Left renal pelvis (tissue), 4 donors: ENCODE data around the gene CFAP57. TPM values are rescaled to one million over a fixed set of nuclear protein-coding genes. Genes with fewer than 3 reads are reported as not detected.

Source experiments
- DNase-seq, 4 donors: peaks; one replicate each; pipeline ENCODE4 v3.0.0-alpha.2; 2013; ENCODE audit warnings: low read depth in 4 of 4, low spot score in 3 of 4
- polyA plus RNA-seq, 4 donors: library from polyadenylated mRNA; unstranded; fragments of 120-200 nt; gene quantifications; one replicate each; pipeline ENCODE4 v1.2.1, GENCODE V29; 2013; ENCODE audit not compliant: insufficient read length in 4 of 4

The CFAP57 gene
- polyA plus RNA-seq, 4 donors, result 0.29 to 4.1 (median 3.9) TPM

DNA sequence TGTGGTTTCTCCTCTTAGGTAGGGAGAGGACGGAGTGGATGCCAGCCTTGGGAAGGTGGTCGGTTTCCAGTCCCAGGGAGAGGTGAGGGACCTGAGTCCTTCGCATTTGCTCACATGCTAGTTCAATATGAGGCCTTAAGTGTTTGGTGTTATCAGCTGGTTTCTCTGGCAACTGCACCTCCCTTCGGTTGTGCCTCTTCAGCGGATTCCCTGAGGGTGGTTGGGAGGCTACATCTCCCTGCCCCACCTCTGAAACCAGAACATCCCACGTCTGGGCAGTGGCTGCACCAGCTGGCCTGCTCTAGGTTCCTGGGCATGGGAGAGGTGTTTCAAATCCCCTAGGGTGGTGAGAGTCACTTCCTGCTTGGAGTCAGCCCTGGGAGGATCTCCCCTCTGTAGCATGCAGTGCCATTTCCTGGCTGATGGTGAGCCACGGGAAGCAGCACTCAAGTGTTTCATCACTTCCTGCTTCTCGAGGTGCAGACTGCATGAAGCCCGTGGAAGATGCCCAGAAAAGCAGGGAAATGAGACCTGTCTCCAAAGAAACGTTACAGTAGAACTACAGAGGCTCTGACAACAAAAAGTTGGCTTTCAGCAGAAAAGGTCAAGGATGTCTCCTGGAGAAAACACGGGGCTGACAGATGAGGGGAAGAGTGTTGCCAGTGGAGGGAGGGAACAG is 102.1 kb downstream of the CFAP57 start:
- no peak for DNase-seq

DNA sequence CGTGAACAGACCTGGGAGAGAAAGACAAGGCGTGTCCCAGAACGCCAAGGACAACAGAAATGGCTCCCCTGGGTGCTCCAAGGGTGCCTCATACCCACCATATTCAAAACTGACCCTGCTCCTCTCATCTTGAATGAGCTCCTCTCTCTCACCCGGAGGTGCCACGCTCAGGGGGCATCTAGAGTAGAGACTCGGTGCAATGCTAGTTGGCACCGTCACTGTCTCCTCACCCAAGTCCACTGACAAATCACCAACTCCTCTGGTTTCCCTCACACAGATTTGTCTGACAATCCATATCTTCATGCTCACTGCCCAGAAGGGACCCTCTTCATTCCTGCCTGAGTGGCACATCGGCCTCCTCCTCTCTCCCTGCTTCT is 102.7 kb downstream of the CFAP57 start:
- no peak for DNase-seq

DNA sequence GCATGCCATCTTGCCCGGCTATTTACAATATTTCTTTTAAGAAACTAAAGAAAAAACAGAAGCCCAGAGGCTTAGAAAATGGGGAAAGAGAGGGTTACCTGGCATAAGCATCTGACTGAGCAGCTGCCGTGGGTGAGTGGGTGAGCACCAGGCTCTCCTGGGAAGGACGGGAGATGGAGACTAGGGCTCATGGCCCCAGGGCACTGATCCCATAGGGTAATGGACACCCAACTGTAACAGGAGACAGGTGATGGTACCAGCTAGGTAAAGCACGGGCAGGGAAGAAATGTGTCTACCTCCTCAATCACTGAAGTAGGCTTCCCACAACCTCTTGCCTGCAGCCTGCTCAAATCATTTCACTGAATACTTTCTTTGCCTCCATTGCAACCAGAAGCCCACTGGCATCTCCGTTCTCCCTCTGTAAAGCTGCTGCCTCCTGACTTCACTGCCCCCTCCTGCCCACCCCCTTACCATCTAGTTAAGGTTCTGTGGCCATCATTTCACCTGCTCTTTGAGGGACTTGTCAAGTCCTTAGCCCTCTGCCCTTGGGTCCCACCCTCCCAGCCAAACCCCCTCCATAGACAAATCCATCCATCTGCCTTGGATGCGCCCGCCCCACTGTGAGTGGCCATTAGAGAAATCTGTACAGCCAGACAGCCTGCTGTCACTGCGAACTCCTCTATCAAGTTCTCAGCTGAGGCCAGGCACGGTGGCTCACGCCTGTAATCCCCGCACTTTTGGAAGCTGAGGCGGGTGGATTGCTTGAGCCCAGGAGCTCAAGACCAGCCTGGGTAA is 103.9 kb downstream of the CFAP57 start:
- DNase-seq, result no peak

DNA sequence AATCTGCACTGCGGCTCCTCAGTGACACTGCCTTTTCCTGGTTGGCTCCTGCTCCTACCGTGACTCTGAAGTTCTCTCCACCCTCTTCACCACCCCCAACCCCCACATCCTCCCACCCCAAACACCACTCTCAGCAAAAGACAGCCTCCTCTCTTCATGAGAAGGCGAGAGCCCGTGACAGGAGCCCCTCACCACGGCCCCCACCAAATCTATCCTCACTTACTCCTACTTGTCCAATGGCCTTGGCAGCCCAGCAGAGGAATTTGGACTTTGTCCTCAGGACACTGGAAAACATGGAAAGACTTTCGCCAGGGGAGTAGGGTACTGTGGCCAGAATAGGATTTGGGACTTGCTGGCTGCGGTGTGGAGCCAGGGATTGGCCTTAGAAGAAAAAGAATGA is 104.5 kb downstream of the CFAP57 start:
- DNase-seq, result no peak

DNA sequence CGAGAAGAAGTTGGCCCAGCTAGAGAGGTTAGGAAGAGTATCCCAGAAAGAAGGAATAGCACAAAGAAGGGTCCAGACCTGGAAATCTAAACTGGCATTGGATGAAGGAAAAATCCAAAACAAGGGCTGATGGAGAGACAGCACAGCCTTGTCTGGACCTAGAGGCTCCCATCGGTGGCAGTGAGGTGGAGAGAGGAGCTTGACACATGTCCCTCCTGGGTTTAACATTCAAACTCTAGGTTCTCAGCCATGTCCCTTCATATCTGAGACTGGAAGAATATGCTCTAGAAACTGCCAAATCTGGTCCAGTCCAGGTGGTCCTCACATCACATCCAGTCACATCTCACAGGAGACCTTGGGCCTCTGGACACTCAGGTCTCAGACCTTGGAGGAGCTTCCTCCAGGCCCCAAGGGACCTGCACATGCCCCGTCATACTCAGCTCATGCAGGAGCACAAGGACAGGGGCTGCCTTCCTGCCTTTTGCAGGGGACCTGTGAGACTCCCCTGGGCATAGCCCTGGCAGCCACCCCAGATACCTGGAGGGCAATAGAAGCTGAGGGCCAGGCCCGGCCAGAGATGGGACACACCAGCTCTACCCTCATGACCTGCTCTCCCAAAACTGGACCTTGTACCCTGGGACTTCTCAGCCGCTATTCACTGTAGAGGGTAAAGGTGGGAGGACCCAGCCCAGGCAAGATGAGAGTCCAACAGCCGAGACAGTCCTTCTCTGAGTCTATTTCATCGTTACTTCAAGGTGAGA is 105.2 kb downstream of the CFAP57 start:
- no peak for DNase-seq

DNA sequence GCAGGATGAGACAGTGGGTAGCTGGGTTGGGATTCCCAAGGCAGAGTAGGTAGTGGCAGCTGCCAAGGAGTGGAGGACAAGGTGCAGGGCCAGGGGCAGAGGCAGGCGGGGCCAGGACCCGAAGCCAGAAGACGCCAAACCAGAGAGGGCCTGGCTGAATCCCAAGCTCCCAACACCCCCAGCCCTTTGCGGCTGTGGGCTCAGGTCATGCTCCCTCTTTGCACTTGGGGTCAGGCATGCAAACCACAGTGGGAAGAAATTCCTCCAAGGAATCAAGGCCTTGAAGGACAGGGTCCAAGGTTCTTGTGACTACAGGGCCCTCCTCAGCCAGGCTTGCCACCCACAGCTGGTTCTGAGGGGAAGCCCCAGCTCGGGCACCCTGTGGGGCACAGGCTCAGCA is 107.0 kb downstream of the CFAP57 start:
- no peak for DNase-seq

DNA sequence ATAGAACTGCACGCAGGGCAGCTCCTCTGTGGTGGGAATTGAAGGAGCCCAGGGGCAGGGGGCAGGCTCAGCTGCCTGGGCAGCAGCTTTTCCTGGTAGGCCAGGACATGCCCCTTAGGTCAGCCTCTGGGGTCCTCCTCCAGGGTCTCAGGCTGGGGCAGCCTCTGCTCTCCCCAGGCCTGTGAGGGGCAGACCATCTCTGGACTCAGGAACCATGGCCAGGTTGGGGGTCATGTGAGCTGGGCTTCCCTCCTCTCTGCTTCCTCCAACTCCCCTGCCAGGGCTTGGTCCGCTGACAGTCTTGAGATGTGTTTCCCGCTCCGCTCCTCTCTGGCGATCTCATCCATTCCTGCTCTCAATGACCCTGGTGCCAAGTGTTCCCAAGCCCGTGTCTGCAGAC is 107.5 kb downstream of the CFAP57 start:
- DNase-seq, result no peak

DNA sequence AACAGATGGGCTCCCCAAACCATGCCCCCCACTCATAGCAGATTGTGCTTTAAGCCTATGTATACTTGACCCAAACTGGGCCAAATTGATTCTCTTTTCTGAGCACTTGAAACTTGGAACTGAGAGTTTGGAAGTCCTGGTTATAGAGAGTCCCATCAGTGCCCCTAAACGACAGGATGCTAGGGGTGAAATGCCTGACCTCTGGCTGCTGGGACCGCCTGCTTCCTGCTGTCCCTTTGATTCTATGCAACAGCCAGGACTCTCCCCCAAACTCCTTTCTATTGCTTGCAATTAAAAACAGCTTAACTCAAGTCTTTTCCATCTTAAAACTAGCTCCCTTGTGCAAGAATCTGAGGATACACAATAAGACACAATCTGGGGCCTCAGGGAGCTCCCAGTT is 108.6 kb downstream of the CFAP57 start:
- no peak for DNase-seq

DNA sequence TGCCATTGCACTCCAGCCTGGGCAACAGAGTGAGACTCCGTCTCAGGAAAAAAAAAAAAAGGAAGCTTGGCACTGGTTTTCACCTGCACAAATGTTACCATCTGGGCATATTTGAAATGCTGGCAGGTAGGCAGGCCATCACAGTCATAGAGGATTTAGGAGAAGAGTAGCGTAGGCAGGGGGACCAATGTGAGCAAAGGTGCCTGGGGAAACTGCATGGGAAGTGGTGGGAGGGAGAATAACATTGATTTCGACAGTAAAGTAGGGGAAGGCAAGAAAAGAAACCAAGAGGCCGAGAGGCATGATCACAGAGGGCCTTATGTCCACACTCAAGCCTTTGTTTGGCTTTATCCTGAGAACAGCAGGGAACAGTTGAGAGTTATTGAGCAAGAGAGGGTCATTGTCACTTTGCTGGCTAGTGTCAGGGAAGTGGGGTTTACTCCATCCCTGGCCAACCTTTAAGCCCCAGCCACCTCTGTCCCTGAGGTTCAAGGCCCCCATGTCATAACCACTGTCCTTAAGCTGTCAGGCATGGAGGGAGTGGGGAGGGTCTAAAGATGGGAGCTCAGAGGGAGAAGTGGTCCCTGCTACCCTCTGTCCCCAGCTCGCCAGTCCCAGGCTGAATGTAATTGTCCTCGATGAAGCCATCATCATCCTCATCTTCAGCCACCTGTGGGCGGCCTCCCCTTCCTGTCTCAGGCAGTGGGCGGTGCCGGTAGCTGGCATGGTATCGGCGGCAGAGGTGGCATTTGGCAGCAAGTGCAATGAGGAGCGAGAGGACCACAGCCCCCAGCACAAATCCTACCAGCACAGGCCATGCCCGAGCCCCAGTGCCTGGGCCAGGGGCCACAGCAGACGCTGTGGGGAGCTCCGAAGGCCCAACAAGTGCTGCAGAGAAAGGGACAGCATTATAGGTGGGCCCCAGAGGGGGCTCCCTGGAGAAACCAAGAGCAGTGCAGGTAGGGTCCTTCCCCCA is 110.4 kb downstream of the CFAP57 start:
- no peak for DNase-seq

DNA sequence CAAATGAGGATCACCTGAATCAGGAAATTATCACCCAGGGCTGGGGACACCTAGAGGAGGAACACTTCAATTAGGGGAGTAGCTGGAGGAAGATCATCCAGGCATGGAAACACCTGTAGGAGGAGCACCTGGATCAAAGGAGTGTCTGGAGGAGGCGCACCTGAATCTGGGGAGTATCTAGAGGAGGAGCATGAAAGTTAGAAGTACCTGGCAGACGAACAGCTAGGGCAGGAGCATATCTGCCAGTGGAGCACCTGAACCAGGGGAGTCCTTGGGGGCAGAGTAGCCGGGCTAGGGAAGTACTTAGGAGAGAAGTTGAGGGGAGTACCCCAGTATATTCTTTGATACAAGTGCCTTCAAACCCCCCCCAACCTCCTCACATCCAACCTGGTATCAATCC is 111.9 kb downstream of the CFAP57 start:
- DNase-seq, result no peak

DNA sequence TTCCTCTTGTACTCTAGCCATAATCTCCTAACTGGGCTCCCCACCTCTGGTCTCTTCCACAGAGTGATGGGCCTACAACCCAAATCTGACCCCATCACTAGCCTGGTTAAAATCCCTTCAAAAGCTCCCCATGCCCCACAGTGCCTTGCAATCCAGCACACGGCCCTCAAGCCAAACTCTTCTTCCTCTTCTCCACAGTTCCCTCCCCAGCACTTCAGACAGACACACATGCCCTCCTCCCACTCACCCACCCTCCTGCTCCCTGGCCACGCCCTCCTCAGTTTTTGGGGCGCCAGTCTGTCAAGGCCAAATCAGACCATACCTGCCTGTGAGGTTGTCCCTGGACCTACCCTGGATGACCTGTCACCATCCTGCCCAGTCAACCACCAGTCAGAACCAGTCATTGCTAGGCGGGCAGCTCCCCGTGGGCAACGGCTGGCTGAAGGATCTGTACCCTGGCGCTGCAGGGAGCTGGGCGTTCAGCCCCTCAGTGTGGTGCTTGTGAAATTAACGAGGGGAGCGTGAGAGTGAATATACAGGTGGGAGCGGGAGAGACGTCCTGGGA is 112.5 kb downstream of the CFAP57 start:
- no peak for DNase-seq

DNA sequence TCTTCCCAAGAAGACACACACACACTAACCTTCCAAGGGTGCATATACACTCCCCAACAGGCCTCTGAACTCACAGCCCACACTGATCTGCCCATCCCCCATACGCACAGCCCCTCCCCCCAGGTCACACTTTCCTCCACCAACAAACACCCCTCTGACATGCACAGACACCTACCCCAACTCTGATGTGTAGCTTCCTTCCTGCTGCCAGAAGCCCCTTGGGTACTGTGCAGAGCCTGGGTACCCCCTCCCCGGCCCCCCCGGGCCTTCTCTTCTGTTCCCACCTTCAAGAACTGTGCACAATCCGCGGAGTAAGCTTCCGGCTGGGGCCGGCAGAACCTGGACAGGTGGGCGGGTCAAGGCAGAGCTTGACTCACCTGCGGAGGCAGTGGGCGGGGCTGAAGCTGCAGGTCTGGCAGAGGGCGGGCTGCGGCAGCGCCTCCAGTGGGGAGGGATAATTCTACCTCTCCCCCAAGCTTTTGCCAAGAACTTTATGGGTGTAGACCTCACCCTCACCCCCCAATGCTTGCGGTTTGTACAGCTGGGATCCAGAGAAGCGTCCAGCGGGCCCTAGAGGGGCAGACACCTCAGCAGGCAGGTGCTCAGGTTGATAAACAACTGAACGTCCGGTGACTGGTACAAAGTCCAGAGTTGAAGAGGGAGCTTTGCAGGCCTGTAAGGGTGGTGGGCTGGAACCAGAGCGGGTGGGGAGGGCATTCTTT is 113.3 kb downstream of the CFAP57 start, which contains the start of gene C1orf210:
Gene C1orf210 (minus strand): TSS at position 313 of the 722 bp plus-strand sequence. CDS start 2,311 bp downstream, outside the sequence.
- peak in 2 of 4 donors; percentile 50 to 63 for DNase-seq

DNA sequence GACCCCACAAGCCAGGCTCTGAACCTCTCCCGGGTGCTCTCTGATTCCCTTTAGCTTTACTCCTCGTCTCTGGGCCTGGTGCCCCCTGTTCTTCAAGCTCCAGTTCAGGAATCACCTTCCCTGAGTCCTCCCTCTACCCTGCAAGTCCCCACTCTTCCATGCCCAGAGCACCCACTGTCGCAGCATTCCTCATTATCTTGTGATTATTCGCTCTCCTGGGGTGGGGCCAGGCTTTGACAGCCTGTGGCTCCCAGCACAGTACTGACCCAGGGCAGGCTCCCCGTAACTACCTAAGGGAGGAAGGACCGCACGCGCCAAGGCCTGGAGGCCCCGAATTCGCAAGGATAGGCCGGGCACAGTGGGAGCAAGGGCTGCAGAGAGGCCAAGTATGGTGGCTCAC is 114.0 kb downstream of the CFAP57 start:
- no peak for DNase-seq

DNA sequence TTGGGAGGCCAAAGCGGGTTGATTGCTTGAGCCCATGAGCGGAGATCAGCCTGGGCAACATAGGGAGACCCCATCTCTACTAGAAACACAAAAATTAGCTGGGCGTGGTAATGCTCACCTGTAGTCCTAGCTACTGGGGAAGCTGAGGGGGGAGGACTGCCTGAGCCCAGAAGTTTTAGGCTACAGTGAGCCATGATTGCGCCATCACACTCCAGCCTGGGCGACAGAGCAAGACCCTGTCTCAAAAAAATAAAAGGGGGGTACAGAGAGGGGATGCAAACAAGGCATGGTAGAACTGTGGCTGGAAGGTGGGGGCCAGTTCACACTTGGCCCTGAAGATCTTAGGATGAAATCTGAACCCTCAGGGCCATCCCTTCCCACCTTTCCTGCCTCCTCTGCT is 114.4 kb downstream of the CFAP57 start:
- no peak for DNase-seq

DNA sequence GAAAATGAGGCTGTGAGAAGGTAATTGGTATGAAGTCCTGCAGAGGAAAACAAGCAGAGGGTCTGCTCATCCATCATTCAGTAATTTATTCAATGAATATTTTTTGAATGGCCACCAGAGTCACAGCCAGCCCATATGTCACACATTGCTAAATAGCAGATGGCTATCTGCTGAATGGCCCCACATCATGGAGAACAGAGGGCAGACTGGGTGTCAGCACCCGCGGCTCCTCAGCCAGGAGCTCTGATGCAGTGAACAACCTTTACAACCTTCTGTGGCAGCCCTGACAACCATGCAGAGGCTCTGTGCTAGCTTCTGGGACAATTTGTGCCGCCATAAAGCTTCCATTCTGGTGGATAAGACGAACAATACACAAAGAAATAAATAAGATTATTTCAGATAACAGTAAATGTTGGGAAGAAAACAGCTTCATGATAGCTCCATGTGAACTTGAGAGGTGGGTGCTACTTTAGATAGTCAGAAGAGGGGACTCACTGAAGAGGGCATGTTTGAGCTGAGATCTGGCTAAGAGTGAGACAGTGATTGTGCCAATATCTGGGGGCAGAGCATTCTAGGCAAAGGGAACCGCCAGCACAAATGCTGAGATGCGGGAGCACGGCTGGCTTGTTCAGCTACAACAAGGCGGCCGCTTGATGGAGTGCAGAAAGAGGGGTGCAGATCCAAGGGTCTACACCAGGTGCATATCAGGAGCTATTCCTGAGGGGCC is 116.1 kb downstream of the CFAP57 start:
- no peak for DNase-seq

DNA sequence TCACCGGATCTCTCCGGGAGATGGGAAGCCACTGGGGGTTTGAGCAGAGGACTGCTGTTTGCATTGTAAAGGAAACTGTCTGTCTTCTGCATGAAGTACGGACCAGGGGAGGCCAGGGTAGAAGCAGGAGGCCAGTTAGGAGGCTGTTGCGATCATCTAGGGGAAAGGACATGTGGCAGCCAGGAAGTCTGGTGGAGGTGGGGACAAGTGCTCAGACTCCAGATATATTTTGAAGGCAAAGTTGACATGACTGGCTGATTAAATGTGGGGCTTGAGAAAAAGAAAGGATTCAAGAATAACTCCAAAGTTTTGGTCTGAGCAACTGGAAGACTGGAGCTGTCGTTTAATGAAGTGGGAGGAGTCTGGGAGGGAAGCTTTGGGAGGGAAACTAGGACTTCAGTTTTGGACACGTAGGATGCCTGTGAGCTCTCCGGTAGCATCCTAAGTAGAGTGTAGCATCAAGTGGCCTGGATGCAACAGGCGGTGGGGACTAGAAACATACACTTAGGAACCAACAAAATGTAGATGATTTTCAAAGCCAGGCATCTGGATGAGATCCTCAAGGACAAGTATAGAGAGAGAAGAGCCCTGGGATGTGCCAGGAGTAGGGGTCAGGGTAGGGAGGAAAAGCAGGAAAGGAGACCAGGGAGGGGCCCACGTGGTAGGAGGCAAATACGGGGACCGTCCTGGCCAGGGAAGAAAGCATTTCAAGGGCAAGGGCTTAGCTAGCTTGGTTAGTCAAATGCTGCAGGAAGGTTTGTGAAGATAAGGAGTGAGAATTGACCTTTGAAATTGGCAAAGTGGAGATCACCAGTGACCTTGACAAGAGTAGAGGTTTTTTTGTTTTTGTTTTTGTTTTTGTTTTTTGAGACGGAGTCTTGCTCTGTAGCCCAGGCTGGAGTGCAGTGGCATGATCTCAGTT is 116.9 kb downstream of the CFAP57 start:
- DNase-seq, result no peak

DNA sequence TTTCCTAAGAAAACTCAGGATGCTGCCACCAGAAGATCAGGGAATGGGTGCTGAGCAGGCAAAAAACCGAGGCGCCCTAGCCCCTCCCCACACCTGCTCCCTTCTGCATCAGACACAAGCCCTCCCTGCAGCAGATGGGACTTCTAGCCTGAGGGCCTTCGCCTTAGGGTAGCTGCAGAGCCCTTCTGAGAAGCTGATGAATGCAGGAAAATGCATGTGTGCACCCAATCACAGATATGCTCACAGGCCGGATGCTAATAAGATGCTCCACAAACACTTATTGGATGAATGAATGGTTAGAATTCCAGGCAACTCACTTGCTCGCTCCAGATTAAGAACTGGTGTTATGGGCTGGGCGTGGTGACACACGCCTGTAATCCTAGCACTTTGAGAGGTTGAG is 120.1 kb downstream of the CFAP57 start:
- DNase-seq, result no peak

DNA sequence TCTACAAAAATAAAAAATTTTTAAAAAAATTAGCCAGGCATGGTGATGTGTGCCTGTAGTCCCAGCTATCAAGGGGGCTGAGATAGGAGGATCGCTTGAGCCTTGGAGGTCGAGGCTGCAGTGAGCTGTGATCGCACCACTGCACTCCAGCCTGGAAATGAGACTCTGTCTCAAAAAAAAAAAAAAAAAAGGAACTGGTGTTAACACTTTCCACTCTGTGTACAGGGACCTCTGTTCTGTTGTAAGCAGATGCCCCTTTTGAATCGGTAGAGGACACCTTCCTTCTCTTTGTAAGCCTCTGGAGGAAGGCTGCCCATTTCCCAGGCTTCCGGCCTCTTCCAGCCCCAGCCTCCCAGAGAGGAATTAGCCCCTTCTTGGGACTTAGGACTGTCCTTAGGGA is 120.5 kb downstream of the CFAP57 start:
- no peak for DNase-seq
